Natural killer cell (primary cell): ENCODE data around the gene CDR2. TPM values are rescaled to one million over a fixed set of nuclear protein-coding genes. Genes with fewer than 3 reads are reported as not detected.

Experiments used
- ATAC-seq, 3 donors: fragments of 150-1000 bp in 2 of 3; fragments of 200-7000 bp in 1 of 3; cut with Tn5 transposase; 1 replicate in 1 of 3; 2 replicates in 2 of 3; pipeline ENCODE4 v1.10.0; 2021; ENCODE audit warnings: mild to moderate bottlenecking in 2 of 3, moderate library complexity in 2 of 3
- DNase-seq, 2 donors: peaks; one replicate each; pipeline versions ENCODE4 v3.0.0 to v3.0.0-alpha.2; 2013 to 2021; ENCODE audit warnings: mixed read lengths in 1 of 2
- H3K27ac ChIP-seq: one replicate; pipeline ENCODE4 v1.5.1; 2013; ENCODE audit warnings: mild to moderate bottlenecking, low read length
- H3K27me3 ChIP-seq: one replicate; pipeline ENCODE4 v1.6.1; 2013; ENCODE audit warnings: low read length; ENCODE audit not compliant: control insufficient read depth, insufficient read depth
- H3K36me3 ChIP-seq: one replicate; pipeline ENCODE4 v1.6.1; 2013; ENCODE audit warnings: low read length; ENCODE audit not compliant: control insufficient read depth, insufficient read depth
- H3K4me1 ChIP-seq: one replicate; pipeline ENCODE4 v1.6.1; 2013; ENCODE audit warnings: low read length; ENCODE audit not compliant: control insufficient read depth, insufficient read depth
- H3K4me3 ChIP-seq: one replicate; pipeline ENCODE4 v1.5.1; 2013; ENCODE audit warnings: low read length
- H3K9me3 ChIP-seq: one replicate; pipeline ENCODE4 v1.6.1; 2013; ENCODE audit warnings: low read length; ENCODE audit not compliant: control insufficient read depth, insufficient read depth
- H3K27ac Mint-ChIP-seq, 2 donors: one replicate each; pipeline ENCODE4 v1.8.0; 2022; ENCODE audit warnings: mild to moderate bottlenecking in 2 of 2, mixed read lengths in 2 of 2, moderate library complexity in 1 of 2
- H3K27me3 Mint-ChIP-seq, 2 donors: one replicate each; pipeline ENCODE4 v1.8.0; 2022; ENCODE audit warnings: low read depth in 2 of 2, mixed read lengths in 2 of 2
- H3K36me3 Mint-ChIP-seq: one replicate; pipeline ENCODE4 v1.8.0; 2022; ENCODE audit warnings: mixed read lengths
- H3K4me1 Mint-ChIP-seq, 2 donors: one replicate each; pipeline ENCODE4 v1.8.0; 2022; ENCODE audit warnings: mixed read lengths in 2 of 2
- H3K4me3 Mint-ChIP-seq: one replicate; pipeline ENCODE4 v1.8.0; 2022; ENCODE audit warnings: mild to moderate bottlenecking, moderate library complexity, mixed read lengths
- H3K9me3 Mint-ChIP-seq, 2 donors: one replicate each; pipeline ENCODE4 v1.8.0; 2022; ENCODE audit warnings: mixed read lengths in 2 of 2
- WGBS: methylation state at CpG from one replicate; pipeline ENCODE4 v1.1.7; 2013; ENCODE audit warnings: missing lambda C conversion rate; ENCODE audit not compliant: insufficient coverage; 5-methylcytosine and 5-hydroxymethylcytosine counted together
- intact Hi-C: fragments of 100-400 bp; cut with micrococcal nuclease; formaldehyde crosslinking; loops from one replicate; pipeline ENCODE4 v1.14.2; 2022
- total RNA-seq, 4 donors: library from RNA; stranded (reverse); fragments of 120-200 nt in 1 of 4; gene quantifications; one replicate each; pipeline versions ENCODE4 v1.2.3 to v1.2.4, GENCODE V29; 2013 to 2022
- TF ChIP-seq, protein P1 (sequence below): fragments of 200-600 bp; IDR thresholded peaks from one replicate; pipeline ENCODE4 v1.8.0; 2022; ENCODE audit warnings: antibody characterized with exemption

CDR2 gene
- total RNA-seq, 3 donors from 2014 or later (not counting 1 experiment from before 2014, with no cell fraction given) = 11.2 to 24.3 (median 19.4) TPM

DNA sequence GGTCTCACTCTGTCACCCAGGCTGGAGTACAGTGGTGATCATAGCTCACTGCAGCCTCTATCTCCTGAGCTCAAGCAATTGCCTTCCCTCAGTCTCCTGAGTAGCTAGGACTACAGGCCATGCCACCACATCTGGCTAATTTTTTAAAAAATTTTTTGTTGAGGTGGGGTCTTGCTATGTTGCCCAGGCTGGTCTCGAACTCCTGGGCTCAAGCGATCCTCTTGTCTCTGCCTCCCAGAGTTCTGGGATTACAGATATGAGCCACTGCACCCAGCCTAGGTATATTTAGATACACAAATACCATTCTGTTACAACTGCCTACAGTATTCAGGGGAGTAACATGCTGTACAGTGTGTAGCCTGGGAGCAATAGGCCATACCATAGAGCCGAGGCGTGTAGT, 62.9 kb downstream of the CDR2 start:
- Mint-ChIP-seq H3K4me1 (peaks cover 0 to 8% of the 10 kb centered on the region in 2 donors), H3K27me3 (no peaks in the 10 kb centered on the region), H3K9me3 (no peaks in the 10 kb centered on the region), H3K4me3 (no peak overlapping the region), H3K36me3 (no peaks in the 10 kb centered on the region), H3K27ac (no peak overlapping the region)
- WGBS = 100% methylated on average over 4 of the region's 4 CpGs
- intact Hi-C loops = no loop called here
- Histone ChIP-seq H3K36me3 (peaks cover 76% of the 10 kb centered on the region), H3K9me3 (no peaks in the 10 kb centered on the region), H3K27ac (no peak overlapping the region), H3K4me3 (no peak overlapping the region), H3K4me1 (no peaks in the 10 kb centered on the region), H3K27me3 (no peaks in the 10 kb centered on the region)
- ATAC-seq = no peak
- no peak for DNase-seq
- TF ChIP-seq, protein P1, sequence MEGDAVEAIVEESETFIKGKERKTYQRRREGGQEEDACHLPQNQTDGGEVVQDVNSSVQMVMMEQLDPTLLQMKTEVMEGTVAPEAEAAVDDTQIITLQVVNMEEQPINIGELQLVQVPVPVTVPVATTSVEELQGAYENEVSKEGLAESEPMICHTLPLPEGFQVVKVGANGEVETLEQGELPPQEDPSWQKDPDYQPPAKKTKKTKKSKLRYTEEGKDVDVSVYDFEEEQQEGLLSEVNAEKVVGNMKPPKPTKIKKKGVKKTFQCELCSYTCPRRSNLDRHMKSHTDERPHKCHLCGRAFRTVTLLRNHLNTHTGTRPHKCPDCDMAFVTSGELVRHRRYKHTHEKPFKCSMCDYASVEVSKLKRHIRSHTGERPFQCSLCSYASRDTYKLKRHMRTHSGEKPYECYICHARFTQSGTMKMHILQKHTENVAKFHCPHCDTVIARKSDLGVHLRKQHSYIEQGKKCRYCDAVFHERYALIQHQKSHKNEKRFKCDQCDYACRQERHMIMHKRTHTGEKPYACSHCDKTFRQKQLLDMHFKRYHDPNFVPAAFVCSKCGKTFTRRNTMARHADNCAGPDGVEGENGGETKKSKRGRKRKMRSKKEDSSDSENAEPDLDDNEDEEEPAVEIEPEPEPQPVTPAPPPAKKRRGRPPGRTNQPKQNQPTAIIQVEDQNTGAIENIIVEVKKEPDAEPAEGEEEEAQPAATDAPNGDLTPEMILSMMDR = no peak

DNA sequence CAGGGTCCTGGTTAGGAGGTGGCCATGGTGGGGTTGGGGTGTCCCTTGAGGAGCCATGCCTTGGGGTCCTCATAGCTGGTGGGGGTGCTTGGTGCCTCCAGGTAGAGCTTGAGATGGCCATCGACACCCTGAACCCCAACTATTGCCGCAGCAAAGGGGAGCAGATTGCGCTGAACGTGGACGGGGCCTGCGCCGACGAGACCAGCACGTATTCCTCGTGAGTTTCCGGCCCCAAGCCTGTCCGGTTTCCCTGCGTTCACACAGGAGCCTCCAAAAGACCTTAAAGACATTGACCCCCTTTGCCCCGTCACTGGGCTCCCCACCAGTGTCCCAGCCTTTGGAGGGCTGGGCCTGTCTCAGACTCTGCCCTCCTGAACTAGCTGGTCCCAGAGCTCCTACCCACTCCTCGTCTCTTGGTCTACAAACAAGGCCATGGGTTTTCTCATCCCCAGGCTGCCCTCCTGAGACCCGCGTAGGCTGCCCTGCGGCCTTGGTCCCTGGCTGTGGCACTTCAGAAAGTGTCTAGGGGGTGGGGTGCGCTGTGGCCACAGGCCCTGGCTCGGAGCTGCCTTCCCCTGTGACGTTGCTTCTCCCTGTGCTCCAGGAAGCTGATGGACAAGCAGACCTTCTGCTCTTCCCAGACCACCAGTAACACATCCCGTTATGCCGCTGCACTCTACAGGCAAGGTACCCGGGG, 65.4 kb downstream of the CDR2 start:
- no peak overlapping the region for H3K27ac Mint-ChIP-seq
- Histone ChIP-seq H3K9me3 (no peaks in the 10 kb centered on the region), H3K27ac (no peak overlapping the region), H3K4me1 (no peaks in the 10 kb centered on the region), H3K36me3 (peaks cover 75% of the 10 kb centered on the region), H3K4me3 (no peak overlapping the region), H3K27me3 (no peaks in the 10 kb centered on the region)
- TF ChIP-seq, protein P1 = no peak
- H3K4me3 Mint-ChIP-seq = no peak overlapping the region
- WGBS = 95% methylated on average over 24 of the region's 24 CpGs
- no peaks in the 10 kb centered on the region for H3K9me3 Mint-ChIP-seq
- intact Hi-C loops = no loop called here
- DNase-seq = no peak
- ATAC-seq = no peak
- peaks cover 5 to 13% of the 10 kb centered on the region in 2 donors for H3K4me1 Mint-ChIP-seq
- no peaks in the 10 kb centered on the region for H3K27me3 Mint-ChIP-seq
- H3K36me3 Mint-ChIP-seq = no peaks in the 10 kb centered on the region

DNA sequence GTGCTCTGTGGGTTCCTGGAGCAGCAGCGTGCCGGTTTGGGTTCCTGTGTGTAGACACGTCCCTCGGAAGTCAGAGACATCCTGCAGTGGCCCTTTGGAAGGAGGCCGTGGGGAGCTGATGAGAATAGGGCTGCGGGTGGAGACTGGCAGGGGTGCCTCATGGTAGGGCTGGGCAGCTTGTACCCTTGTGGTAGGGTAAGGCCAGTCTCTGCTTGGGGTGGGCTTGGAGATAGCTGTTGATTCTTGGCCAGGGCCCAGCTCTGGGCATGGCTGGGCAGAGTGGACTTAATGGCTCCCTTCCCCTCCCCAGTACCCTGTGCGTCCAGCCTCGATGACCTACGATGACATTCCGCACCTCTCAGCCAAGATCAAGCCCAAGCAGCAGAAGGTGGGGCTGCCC, 66.6 kb downstream of the CDR2 start:
- no peaks in the 10 kb centered on the region for H3K36me3 Mint-ChIP-seq

More for the DNA sequence above, 66.6 kb downstream of the CDR2 start:
- H3K27ac Mint-ChIP-seq = peak overlapping the region in 1 of 2 donors; percentile 36
- H3K27me3 Mint-ChIP-seq = no peaks in the 10 kb centered on the region
- no peak for DNase-seq
- intact Hi-C loops = no loop called here
- no peak overlapping the region for H3K4me3 Mint-ChIP-seq
- Histone ChIP-seq H3K4me3 (no peak overlapping the region), H3K27ac (no peak overlapping the region), H3K27me3 (no peaks in the 10 kb centered on the region), H3K9me3 (no peaks in the 10 kb centered on the region), H3K36me3 (peaks cover 70% of the 10 kb centered on the region), H3K4me1 (no peaks in the 10 kb centered on the region)
- no peak for ATAC-seq
- TF ChIP-seq, protein P1 = no peak
- H3K4me1 Mint-ChIP-seq = peaks cover 5 to 20% of the 10 kb centered on the region in 2 donors
- 96% methylated on average over 10 of the region's 10 CpGs for WGBS
- no peaks in the 10 kb centered on the region for H3K9me3 Mint-ChIP-seq
